Stimulated activated CD4-positive, alpha-beta T cell treated with anti-CD3 and anti-CD28 coated beads, TNF-alpha, amount 100 ng/mL, for 1 hour (primary cell): ENCODE results near the gene PLCG2.

Source experiments
- DNase-seq, 3 donors: peaks; one replicate each; pipeline ENCODE4 v3.0.0-alpha.2; 2020; ENCODE audit warnings: low read depth in 3 of 3, low spot score in 1 of 3

Gene PLCG2

DNA sequence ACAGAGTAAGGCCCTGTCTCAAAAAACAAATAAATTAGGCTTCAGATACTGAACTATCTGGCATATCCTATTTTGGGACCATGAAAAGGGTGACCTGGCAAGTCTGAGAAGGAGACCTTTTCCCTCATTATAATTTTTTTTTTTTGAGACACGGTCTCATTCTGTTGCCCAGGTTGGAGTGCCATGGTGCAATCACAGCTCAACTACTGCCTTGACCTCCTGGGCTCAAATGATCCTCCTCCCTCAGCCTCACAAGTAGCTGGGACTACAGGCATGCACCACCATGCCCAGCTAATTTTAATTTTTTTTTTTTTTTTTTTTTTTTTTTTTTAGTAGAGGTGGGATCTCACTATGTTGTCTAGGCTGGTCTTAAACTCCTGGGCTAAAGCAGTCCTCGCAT is 37.3 kb downstream of the PLCG2 start:
- no peak for DNase-seq

GRCh38 chr16:81816793-81817210 is 37.7 kb downstream of the PLCG2 start:
- DNase-seq: no peak

DNA sequence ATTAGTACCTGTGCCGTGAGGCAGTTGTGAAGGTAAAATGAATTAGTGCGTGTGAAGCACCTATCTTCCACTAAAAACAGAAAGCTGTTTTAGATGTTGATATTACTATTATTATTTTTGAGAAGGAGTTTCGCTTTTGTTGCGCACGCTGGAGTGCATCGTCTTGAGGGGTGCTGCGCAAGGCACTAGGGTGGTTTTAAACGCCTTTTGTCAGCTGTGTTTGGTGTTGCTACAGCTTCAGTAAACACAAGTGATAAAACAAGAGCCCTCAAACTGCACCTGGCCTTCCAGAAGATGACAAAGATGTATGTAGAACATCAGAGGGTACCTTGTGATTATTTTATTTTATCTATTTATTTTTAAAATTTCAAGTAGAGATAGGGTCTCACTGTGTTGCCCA is 38.2 kb downstream of the PLCG2 start:
- no peak for DNase-seq

DNA sequence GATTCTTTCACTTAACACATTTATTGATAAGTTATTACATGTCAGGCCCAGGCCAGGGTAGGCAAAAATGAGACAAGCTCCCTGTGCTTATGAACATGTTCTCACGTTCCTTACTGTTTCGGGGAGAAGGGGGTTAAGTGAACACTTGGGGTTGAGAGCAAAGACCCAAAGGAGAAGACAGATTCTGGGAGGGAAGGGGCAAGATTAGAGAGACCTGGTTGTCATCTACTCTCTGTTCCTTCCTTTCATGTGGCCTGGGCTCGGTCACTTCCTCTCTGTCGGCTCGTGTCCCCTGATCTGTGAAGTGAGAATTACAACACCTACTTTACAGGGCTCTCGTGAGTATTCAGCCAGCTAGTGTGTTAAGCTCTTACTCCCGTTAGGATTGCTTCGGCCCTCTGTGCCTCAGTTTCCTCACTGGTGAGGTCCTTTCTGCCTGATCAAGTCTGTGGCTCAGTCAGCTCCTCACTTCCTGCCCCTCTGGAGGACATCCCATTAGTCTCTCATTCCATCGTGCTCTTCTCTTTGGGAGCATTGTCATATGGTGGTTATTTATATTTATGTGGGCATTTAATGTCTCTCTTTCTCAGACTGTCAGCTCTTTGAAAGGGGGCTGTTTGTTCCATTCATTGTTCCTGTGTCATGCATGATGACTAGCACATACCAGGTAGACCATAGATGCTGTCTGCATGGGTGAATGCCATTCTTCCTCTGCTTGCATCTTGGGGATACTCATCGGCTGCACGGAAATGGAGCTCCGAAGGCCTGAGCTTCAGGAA is 38.9 kb downstream of the PLCG2 start:
- DNase-seq: no peak

GRCh38 chr16:81818568-81818896 is 39.4 kb downstream of the PLCG2 start:
- DNase-seq: no peak

DNA sequence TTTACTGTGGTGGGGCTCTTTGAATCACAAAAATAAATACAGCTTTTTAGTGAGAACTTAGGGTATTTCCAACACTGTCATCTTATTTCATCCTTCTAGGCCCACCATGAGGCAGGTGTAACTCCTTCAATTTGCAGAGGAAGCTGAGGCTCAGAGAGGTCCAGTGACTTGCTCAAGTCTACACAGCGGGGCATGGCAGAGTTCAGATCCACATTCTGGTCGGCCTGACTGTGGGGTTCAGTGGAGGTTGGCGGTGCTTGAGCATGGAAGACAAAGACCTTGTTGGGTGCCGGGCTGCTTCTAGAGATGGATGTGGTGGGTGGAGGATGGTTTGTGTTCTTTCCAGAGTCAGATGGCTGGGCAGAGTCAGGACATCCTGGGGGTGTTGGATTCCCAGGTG is 39.8 kb downstream of the PLCG2 start:
- DNase-seq: no peak

- no peak for DNase-seq
Observed at GRCh38 chr16:81821436-81822128, 42.5 kb downstream of the PLCG2 start.

DNA sequence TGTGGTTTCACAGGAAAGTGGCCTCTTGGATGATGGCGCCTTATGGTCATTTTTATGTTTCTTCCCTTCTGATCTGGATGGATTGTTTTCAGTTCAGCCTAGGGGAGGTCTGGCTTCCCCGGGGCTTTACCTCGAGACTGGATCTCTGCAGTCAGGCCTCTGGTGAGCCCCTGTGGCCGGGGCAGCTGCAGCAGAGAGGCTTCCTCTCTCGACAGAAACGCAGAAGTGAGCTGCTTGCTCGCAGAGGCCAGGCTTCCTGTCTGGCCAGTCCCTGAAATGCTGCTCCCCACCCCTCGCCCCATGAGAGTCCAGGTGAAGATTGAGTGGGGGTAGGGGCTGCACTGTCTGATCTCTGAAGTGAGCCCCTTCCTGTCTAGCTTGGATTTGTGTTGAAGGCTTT is 44.0 kb downstream of the PLCG2 start:
- DNase-seq: no peak

DNA sequence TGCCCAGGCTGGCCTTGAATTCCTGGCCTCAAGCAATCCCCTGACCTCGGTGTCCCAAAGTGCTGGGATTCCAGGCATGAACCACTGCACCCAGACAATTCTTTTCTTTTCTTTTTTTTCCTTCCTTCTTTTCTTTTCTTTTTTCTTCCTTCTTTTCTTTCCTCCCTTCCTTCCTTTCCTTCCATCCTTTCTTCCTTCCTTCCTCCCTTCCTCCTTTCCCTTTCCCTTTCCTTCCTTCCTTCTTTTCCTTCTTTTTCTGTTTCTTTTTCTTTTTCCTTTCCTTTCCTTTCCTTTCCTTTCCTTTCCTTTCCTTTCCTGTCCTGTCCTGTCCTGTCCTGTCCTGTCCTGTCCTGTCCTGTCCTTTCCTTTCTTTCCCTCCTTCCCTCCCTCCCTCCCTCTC is 44.6 kb downstream of the PLCG2 start:
- DNase-seq: no peak

- no peak for DNase-seq
Observed at GRCh38 chr16:81826523-81826922, 47.4 kb downstream of the PLCG2 start.

GRCh38 chr16:81830845-81831540 is 51.9 kb downstream of the PLCG2 start:
- DNase-seq: no peak

- no peak for DNase-seq
Observed at GRCh38 chr16:81831722-81832126, 52.6 kb downstream of the PLCG2 start.

DNA sequence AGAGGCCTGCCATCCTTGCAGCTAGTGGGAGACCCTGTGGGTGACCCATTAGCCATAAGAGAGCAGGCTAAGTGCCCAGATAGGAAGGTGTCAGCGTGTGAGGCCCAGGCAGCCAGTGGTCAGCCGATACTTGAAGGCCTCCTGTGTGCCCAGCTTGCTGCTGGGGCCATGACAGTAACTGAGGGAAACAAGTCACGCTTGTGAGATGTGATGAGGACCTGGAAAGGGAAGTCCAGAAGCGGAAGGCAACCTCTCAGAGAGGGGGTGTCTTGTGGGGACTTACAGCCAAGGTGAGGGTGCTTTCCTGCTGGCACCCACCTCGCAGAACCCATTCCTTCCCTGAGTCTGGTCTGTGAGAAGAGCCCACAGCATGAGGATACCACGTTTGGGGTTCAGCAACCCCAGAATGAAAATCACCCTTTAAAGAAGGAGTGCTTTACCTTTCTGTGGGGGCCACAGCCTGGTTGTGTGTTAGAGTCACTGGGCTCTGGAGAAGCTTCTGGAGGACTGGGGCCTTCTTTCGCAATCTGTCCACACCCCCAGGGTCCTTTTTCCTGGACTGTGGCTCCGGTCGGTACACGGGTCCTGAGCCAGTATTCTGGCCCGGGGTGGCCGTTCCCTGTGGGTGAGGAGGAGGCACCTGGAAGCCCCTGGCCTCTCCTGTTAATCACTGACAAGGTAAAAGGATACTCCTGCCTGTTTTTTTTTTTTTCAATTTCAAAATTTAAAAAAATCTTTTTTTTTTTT is 53.9 kb downstream of the PLCG2 start:
- DNase-seq: no peak

GRCh38 chr16:81833751-81834150 is 54.7 kb downstream of the PLCG2 start:
- no peak for DNase-seq

DNA sequence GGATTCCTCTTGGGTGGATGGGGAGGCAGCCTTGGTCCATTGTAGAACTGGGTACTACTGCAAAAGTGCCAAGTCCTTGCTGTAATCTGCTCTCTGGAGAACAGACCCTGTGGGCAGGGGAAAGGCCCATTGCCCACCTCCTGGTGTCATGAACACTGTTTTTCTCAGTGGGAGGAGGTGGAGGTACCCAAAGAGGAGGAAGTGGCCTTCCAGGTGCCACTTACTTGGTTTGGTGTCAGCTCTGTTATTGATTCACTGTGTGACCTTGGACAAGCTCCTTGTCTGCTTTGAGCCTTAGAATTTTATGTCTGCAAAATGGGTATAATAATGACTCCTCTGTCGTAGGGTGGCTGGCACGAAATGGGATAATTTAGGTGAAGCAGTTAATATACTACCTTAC is 55.8 kb downstream of the PLCG2 start:
- no peak for DNase-seq

- no peak for DNase-seq
Observed at GRCh38 chr16:81836279-81837054, 57.4 kb downstream of the PLCG2 start.

DNA sequence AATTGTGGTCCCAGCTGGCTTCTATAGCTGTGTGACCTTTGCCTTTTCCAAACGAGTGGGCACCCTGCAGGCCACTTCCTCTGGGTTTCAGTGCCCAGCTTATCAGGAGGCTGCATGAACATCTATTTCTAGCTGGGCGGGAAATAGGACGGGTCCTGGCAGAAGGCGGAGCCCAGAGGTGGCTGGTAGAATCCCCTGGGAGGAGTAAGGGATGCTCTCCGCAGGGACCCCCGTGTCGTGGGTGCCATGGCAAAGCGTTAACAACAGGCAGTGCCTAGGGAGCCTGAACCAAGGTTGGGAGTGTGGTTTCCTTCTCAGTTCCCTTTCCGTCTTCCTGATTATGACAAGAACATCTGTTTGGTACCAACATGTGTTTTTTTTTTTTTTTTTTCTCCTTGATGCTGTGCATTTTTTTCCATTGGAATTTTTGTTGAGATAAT is 58.2 kb downstream of the PLCG2 start:
- no peak for DNase-seq

DNA sequence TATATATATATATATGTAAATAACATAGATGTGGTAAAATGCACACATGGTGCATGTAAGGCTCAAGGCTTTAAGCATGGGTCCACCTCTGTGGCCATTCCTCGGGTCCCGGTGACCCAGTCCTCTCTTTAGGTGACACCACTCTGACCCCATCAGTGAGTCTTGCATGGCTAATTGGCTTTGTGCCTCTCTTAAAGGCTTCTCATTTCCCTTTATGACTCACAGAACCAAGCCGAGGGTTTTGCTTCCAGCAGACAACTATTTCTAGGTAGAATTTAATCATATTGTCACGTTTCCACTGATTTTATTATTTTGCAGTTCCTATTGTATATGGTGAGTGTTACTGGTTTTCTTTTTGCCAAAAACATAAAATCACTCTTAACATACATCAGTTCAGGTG is 59.7 kb downstream of the PLCG2 start:
- DNase-seq: no peak

DNA sequence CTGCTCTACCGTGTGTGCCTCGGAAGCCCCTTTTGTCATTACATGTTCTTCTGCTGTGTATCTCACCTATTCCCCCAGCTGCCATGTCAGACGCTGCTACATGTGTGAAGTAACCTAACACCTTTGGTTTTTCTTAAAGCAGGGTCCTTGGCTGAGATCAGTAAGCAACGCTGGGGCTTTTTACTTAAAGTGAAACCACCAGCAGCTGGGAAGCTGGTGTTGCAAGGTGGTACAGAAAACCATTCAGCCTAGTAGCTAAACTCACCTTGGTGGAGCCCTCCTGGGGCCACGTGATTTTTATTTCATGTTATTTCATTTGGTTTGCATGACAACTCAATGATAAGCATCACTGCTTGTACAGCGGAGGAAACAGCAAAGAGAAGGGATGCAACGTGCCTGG is 62.6 kb downstream of the PLCG2 start:
- no peak for DNase-seq

DNA sequence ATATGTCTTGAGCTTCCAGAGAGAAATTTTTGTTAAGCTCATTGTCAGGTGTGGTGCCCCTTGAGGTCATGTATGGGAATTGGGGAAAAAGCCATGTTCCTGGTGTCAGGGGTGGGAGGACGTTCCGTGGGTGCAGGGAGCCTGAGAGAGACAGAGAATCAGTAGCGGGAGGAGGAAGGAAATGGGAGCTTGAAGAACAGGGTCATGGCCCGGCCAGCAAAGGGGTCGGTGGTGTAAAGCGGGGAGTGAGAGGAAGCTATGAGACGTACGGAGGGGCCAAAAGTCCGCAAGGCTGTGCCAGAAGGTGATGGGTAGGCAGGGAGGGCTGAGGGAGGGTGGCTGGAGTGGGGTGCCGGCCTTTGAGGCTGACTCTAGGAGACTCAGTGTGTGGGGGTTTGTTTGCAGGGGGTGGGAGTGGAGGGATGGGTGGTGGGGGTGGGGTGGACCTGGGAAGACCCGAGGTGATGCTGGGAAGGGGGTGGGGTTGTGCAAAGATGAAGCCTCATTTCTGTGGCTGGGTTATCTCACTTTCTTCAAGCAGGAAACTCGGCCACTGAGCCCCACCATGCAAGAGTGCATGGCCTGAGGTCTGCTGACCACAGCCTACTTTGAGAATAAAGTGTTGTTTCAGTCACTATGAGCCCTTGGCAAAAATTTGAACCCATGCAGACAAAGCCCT is 63.6 kb downstream of the PLCG2 start:
- DNase-seq: no peak
